Mesothelial cell of epicardium (in vitro differentiated cells): Measurements from ENCODE around the gene MYRIP. TPM values are rescaled to one million over a fixed set of nuclear protein-coding genes. Genes with fewer than 3 reads are reported as not detected.

Experiments
- DNase-seq, 2 experiments: peaks; one replicate each; pipeline ENCODE4 v3.0.0; 2021; ENCODE audit warnings: low spot score in 2 of 2; ENCODE audit not compliant: unreplicated experiment in 2 of 2
- H3K27ac Mint-ChIP-seq: 2 replicates; pipeline ENCODE4 v1.8.0; 2021; ENCODE audit warnings: mixed read lengths
- H3K27me3 Mint-ChIP-seq: 2 replicates; pipeline ENCODE4 v1.8.0; 2021; ENCODE audit warnings: low read depth, mixed read lengths
- H3K36me3 Mint-ChIP-seq: 2 replicates; pipeline ENCODE4 v1.8.0; 2021; ENCODE audit warnings: mixed read lengths
- H3K4me1 Mint-ChIP-seq: 2 replicates; pipeline ENCODE4 v1.8.0; 2021; ENCODE audit warnings: mixed read lengths
- H3K4me3 Mint-ChIP-seq: 2 replicates; pipeline ENCODE4 v1.8.0; 2021; ENCODE audit warnings: mild to moderate bottlenecking, moderate library complexity, mixed read lengths
- H3K9me3 Mint-ChIP-seq: 2 replicates; pipeline ENCODE4 v1.8.0; 2021; ENCODE audit warnings: mixed read lengths
- total RNA-seq: library from RNA; stranded (reverse); gene quantifications from 3 replicates; pipeline ENCODE4 v1.2.1, GENCODE V29; 2021
- TF ChIP-seq, protein P1 (sequence below): fragments of 200-600 bp; sonication (generic); IDR thresholded peaks from one replicate; pipeline ENCODE4 v1.5.0; 2021; ENCODE audit warnings: antibody characterized with exemption; ENCODE audit not compliant: unreplicated experiment

The MYRIP gene
- total RNA-seq, 1 donor from 2014 or later = 0.63 TPM

DNA sequence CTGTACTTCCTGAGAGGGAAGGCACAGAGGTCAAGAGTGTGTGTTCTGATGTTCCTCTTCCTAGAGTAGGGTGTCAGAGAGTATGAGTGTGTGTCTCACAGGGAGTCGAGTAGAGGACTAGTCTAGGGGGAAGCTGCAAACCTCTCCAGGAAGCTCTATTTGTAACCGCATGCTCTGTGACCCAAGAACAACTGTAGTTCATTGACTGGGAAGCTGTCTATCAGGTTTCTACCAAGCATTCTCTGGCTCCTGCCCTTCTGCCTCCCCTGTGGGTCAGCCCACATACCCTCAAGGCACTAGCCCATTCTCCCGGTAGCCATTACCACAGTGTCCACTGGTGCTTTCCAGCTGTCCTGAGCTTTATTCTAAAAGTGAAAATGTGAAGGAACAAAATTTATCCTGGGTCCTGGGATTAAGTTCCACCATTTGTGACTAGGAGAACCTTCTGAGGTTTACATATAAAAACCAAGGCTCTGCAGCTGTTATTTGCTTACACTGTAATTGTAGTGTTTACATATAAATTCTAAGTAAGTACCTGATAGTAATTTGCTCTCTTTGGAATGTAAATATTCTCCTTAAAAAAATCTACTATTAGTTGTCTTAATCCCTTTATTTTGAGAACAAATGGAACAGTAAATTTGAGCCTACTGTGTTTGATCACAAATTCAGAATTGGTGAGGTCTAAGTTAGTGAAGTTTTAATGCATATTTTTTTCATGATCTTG is 40.7 kb downstream of the MYRIP start:
- Mint-ChIP-seq H3K4me1 (no peaks in the 10 kb centered on the region), H3K4me3 (no peak overlapping the region), H3K27me3 (peaks cover 45% of the 10 kb centered on the region), H3K36me3 (no peaks in the 10 kb centered on the region), H3K9me3 (no peaks in the 10 kb centered on the region), H3K27ac (no peak overlapping the region)
- DNase-seq = no peak
- TF ChIP-seq, protein P1, sequence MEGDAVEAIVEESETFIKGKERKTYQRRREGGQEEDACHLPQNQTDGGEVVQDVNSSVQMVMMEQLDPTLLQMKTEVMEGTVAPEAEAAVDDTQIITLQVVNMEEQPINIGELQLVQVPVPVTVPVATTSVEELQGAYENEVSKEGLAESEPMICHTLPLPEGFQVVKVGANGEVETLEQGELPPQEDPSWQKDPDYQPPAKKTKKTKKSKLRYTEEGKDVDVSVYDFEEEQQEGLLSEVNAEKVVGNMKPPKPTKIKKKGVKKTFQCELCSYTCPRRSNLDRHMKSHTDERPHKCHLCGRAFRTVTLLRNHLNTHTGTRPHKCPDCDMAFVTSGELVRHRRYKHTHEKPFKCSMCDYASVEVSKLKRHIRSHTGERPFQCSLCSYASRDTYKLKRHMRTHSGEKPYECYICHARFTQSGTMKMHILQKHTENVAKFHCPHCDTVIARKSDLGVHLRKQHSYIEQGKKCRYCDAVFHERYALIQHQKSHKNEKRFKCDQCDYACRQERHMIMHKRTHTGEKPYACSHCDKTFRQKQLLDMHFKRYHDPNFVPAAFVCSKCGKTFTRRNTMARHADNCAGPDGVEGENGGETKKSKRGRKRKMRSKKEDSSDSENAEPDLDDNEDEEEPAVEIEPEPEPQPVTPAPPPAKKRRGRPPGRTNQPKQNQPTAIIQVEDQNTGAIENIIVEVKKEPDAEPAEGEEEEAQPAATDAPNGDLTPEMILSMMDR = no peak

DNA sequence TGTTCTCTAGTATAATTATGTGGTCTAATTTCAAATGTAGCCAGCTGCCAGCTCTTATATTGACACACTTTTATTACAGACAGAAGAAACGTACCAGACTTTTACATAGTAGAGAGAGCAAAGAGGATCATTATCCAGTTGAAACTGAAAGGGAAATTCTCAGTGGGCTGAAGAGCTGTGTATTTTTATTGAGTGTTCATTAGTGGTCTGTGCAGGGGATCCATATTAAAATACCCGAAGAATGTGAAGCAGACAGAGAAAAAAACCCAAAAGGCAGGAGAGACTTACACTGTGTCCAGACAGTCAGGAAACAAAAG is 41.3 kb downstream of the MYRIP start:
- Mint-ChIP-seq H3K27me3 (peaks cover 45% of the 10 kb centered on the region), H3K9me3 (no peaks in the 10 kb centered on the region), H3K27ac (no peak overlapping the region), H3K36me3 (no peaks in the 10 kb centered on the region), H3K4me1 (no peaks in the 10 kb centered on the region), H3K4me3 (no peak overlapping the region)
- no peak for DNase-seq
- TF ChIP-seq, protein P1 = no peak

DNA sequence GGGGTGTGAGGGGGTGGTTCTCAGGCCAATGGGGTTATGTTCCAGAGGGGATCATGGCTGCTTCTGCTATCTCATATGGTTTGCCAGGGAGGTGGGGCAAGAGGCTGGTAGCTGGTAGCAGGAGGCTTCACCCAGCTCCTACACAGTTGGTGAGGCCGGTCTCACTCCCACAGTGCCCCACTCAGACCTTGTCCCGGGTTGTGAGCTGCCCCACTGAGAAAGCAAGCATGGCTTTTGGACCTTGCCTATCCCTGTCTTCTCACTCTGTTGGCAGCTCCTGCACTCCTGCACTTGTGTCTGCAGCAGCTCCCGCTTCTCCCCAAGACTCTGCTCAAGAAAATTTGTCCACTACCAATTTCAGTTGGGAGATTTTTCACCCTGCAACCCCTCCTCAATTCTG is 46.1 kb downstream of the MYRIP start:
- Mint-ChIP-seq H3K9me3 (peaks cover 29% of the 10 kb centered on the region), H3K4me1 (no peaks in the 10 kb centered on the region), H3K36me3 (no peaks in the 10 kb centered on the region), H3K27me3 (peaks cover 26% of the 10 kb centered on the region), H3K4me3 (no peak overlapping the region), H3K27ac (no peak overlapping the region)
- TF ChIP-seq, protein P1 = no peak
- no peak for DNase-seq

DNA sequence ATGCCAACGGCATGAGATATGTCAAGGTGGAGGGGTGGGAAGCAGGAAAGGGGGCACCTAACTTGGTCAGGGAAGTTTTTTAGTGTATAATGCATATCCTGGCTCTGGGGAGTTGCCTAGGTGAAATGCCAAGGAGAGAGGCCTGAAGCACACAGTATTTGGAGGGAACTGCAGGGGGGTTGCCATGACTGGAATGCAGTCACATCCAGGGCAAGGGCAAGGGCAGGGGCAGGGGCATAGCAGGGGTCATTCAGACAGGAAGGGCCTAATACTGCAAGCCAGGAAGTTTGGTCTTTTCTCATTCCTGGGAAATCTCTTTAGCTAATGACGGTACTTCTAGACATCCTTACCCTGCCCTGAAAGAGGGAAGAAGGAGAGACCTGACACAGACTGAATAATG is 60.5 kb downstream of the MYRIP start:
- H3K36me3 Mint-ChIP-seq = no peaks in the 10 kb centered on the region
- DNase-seq = no peak

DNA sequence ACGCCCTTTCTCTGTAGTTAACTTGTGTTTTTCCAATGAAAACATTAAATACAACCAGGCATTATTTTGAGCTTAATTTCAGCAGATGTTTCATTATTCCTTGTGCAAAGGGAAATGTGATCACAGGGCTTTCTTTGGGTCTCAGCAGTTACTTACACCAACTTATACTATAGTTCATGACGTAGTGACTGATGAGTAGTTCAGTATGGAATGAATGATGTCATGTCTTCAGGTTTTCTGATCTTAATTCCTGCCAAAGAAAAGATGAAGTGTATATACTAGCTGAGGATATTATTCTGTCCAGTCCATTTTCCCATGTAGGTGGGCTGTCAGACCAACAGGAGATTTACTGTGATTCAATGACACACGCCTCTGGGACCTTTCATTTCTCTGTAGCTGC is 61.3 kb downstream of the MYRIP start:
- no peak overlapping the region for H3K27ac Mint-ChIP-seq
- TF ChIP-seq, protein P1 = no peak
- H3K27me3 Mint-ChIP-seq = peaks cover 5% of the 10 kb centered on the region
- no peaks in the 10 kb centered on the region for H3K4me1 Mint-ChIP-seq
- peaks cover 6% of the 10 kb centered on the region for H3K9me3 Mint-ChIP-seq
- H3K36me3 Mint-ChIP-seq = no peaks in the 10 kb centered on the region
- DNase-seq = no peak
- H3K4me3 Mint-ChIP-seq = no peak overlapping the region

More for the DNA sequence above, 60.5 kb downstream of the MYRIP start:
- peaks cover 14% of the 10 kb centered on the region for H3K9me3 Mint-ChIP-seq
- TF ChIP-seq, protein P1 = no peak
- H3K27ac Mint-ChIP-seq = no peak overlapping the region
- no peaks in the 10 kb centered on the region for H3K4me1 Mint-ChIP-seq
- peaks cover 5% of the 10 kb centered on the region for H3K27me3 Mint-ChIP-seq
- H3K4me3 Mint-ChIP-seq = no peak overlapping the region
